WERI-Rb-1 (cell line): Measurements from ENCODE around the gene IL2RG.

Experiments
- DNase-seq: peaks from one replicate; pipeline ENCODE4 v3.0.0-alpha.2; 2020
- H3K27ac ChIP-seq: fragments of 250-450 bp; sonication (Bioruptor Pico); 2 replicates; pipeline ENCODE4 v1.5.1; 2020; ENCODE audit warnings: mild to moderate bottlenecking, moderate library complexity
- H3K27me3 ChIP-seq: fragments of 250-450 bp; sonication (Bioruptor Pico); 2 replicates; pipeline ENCODE4 v1.5.1; 2021; ENCODE audit warnings: mild to moderate bottlenecking, low read depth, moderate library complexity; ENCODE audit not compliant: insufficient read depth, severe bottlenecking
- H3K36me3 ChIP-seq: fragments of 250-450 bp; sonication (Bioruptor Pico); 2 replicates; pipeline ENCODE4 v1.5.1; 2020; ENCODE audit warnings: mild to moderate bottlenecking, moderate library complexity
- H3K4me3 ChIP-seq: 2 replicates; pipeline ENCODE4 v1.5.1; 2011; ENCODE audit warnings: low read depth, mild to moderate bottlenecking, control low read depth, low read length
- H3K9me3 ChIP-seq: fragments of 250-450 bp; sonication (Bioruptor Pico); 2 replicates; pipeline ENCODE4 v1.5.1; 2021; ENCODE audit warnings: mild to moderate bottlenecking, moderate library complexity; ENCODE audit not compliant: severe bottlenecking
- TF ChIP-seq, protein P1 (sequence below): IDR thresholded peaks from 2 replicates; pipeline ENCODE4 v1.5.1; 2011; ENCODE audit warnings: low read depth, mild to moderate bottlenecking, control low read depth, inconsistent platforms, low read length

IL2RG gene

DNA sequence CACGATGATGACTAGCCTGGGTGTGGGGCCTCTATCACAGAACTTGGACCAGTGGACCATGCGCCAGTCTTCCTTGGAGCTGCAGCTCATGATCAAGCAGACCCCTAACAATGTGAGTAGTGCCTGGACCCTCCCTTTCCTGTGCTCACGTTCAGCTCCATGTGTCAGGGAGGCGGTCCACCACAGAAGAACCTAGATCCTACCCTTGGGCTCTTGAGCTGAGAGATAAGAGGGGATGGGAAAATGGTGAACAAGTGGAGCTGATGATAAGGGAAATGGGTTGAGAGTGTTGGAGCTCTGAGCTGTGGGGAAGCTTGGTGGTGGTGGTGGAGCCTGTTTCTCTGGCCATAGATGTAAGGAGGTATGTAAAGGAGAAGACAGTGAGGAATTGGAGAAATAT, 20.1 kb upstream of the IL2RG start:
- Histone ChIP-seq H3K36me3 (peaks cover 44% of the 10 kb centered on the region), H3K27ac (no peak overlapping the region), H3K27me3 (peaks cover 3% of the 10 kb centered on the region), H3K9me3 (no peaks in the 10 kb centered on the region), H3K4me3 (no peak overlapping the region)
- TF ChIP-seq, protein P1, sequence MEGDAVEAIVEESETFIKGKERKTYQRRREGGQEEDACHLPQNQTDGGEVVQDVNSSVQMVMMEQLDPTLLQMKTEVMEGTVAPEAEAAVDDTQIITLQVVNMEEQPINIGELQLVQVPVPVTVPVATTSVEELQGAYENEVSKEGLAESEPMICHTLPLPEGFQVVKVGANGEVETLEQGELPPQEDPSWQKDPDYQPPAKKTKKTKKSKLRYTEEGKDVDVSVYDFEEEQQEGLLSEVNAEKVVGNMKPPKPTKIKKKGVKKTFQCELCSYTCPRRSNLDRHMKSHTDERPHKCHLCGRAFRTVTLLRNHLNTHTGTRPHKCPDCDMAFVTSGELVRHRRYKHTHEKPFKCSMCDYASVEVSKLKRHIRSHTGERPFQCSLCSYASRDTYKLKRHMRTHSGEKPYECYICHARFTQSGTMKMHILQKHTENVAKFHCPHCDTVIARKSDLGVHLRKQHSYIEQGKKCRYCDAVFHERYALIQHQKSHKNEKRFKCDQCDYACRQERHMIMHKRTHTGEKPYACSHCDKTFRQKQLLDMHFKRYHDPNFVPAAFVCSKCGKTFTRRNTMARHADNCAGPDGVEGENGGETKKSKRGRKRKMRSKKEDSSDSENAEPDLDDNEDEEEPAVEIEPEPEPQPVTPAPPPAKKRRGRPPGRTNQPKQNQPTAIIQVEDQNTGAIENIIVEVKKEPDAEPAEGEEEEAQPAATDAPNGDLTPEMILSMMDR, result no peak
- no peak for DNase-seq

DNA sequence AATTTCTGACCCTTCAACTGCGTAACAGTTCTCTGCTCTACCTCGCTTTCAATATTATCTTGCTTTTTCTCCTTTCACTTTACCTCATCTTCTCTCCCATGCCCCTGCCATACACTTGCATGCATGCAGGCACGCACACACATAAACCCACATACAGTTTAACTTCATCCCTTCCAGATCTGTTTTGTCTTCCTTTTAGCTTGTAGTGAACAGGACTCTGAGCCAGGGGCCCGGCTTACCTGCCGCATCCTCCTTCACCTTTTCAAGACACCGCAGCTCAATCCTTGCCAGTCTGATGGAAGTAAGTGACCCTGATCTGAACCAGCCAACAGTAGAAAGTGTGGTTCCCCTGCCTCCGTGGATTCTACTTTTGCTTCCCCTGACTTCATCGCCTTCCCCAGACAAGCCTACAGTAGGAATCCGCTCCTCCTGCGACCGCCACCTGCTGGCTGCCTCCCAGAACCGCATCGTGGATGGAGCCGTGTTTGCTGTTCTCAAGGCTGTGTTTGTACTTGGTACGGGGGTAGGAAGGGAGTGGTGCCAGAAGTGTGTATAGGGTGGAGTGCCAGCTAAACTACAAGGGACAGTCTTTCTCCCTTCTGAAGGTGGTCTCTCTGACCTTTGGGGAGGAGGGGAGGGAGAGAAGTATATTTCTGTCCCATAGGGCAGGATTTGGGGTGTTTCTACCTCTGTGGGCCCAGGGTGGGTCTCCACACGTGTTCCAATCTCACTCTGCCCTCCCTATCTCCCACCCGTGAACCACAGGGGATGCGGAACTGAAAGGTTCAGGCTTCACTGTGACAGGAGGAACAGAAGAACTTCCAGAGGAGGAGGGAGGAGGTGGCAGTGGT, 17.8 kb upstream of the IL2RG start:
- Histone ChIP-seq H3K27ac (no peak overlapping the region), H3K9me3 (no peaks in the 10 kb centered on the region), H3K27me3 (peaks cover 3% of the 10 kb centered on the region), H3K36me3 (peaks cover 58% of the 10 kb centered on the region), H3K4me3 (no peak overlapping the region)
- TF ChIP-seq, protein P1, result peak; percentile 89
- DNase-seq, result peak; percentile 60

DNA sequence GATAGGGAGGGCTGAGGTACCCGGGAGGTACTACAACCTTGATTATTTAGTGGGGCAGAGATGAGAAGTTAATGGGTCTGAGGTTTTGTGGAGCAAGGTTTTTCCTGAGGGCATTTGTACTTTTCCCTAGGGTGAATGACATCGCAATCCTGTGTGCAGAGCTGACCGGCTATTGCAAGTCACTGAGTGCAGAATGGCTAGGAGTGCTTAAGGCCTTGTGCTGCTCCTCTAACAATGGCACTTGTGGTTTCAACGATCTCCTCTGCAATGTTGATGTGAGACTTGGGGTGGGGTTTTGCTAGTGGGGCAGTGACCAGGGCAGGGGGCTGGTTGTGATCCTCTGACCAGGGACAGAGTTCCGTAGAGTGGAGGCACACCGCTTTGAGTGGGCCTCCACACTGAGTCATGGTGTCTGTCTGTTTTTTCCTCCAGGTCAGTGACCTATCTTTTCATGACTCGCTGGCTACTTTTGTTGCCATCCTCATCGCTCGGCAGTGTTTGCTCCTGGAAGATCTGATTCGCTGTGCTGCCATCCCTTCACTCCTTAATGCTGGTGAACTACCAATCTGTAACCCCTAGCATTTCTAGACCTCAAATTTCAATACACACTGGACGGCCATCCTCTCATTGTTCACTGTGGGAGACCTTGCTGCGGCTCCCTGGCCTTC, 16.9 kb upstream of the IL2RG start:
- Histone ChIP-seq H3K36me3 (peaks cover 63% of the 10 kb centered on the region), H3K27ac (no peak overlapping the region), H3K27me3 (peaks cover 3% of the 10 kb centered on the region), H3K4me3 (no peak overlapping the region), H3K9me3 (no peaks in the 10 kb centered on the region)
- no peak for DNase-seq
- TF ChIP-seq, protein P1, result no peak

DNA sequence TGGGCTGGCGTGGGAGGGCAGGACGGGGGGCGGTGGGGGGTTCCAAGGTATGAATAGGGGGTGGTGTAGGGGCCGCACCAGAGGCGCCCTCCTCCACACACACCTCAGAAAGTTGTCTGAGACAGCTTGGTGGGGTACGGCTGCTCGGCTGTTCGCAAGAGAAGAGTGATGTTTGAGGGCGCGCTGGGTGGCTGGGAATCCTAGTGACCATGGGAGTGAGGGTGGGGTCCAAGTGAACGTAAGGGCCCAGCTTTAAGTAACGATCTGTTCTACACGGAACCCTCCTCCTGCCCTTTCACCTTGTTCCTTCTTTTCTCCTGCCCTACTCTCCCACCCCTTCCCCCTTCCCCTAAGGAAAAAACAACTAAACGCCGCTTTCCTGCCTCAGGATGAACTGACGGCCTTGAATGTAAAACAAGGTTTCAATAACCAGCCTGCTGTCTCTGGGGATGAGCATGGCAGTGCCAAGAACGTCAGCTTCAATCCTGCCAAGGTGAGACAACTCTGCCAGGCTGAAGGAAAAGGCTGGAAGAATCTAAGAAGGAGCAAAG, 7.7 kb upstream of the IL2RG start:
- TF ChIP-seq, protein P1, result no peak
- peaks cover 21% of the 10 kb centered on the region for H3K27me3 ChIP-seq
- H3K4me3 ChIP-seq, result peak overlapping the region; percentile 62
- H3K27ac ChIP-seq, result no peak overlapping the region
- H3K36me3 ChIP-seq, result peaks cover 19% of the 10 kb centered on the region
- DNase-seq, result no peak
- no peaks in the 10 kb centered on the region for H3K9me3 ChIP-seq

DNA sequence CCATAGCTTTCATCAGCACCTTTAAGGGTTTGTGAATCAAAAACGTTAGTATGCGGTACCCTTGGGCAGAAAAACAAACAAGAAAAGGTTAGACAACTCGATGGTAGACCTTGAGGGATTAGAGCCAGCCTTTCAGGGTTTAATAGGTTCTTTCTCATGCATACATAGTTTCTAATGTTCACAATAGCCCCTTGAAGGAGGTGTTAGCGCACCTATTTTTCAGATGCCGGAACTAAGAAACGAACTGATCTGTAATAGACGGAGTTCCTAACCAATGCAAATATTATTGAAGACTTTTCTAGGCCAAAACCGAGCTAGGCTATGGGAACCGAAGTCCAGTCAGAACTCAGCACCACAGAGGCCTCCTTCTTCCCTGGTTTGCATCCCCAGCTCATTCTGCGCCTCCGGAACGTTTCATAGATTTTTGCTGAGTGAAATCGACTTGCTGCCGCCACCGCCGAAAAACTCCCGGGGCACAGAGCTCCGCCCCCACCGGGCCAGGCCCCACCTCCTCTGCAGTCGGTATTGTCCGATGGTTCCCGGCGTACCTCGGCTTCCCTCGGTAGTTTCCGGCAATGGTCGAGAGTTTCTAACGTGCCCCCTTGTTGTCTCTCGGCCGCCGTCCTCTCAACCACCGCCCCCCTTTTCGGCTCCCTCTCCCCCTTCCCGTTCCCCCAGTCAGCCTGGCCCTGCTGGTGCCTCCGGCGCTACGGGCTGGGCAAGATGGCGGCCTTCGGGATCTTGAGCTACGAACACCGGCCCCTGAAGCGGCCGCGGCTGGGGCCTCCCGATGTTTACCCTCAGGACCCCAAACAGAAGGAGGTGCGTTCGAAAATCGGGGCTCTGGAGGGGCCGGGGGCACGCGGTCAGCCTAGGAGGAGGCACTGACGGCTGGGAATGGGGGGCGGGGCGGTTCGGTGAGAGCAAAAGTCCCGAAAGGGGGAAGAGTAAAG, 6.9 kb upstream of the IL2RG start, which contains the start of gene MED12:
Gene MED12 (plus strand): TSS at position 565 of the 953 bp plus-strand sequence. CDS start 159 bp downstream, at position 724.
- TF ChIP-seq, protein P1, result no peak
- Histone ChIP-seq H3K9me3 (no peaks in the 10 kb centered on the region), H3K36me3 (peaks cover 11% of the 10 kb centered on the region), H3K4me3 (peak within 1 kb of the TSS; percentile 62), H3K27me3 (peaks cover 24% of the 10 kb centered on the region), H3K27ac (peak within 1 kb of the TSS; percentile 75)
- peak; percentile 83 for DNase-seq
